ENCODE measurements around the gene ZKSCAN4.

Gene ZKSCAN4

GRCh38 chr6:28248916-28249315 is 3.2 kb downstream of the ZKSCAN4 start:
- TF ChIP-seq CTCF (IDR thresholded peaks at IDR 0.05): no peak
- Histone ChIP-seq H3K36me3 (peaks cover 34 to 52% (median 37%) of the 10 kb centered on the region in 3 donors), H3K27me3 (no peaks in the 10 kb centered on the region), H3K4me1 (peaks cover 0 to 24% (median 16%) of the 10 kb centered on the region in 4 donors), H3K27ac (no peak overlapping the region), H3K9me3 (no peaks in the 10 kb centered on the region), H3K4me3 (no peak overlapping the region)
- no peak for DNase-seq
- intact Hi-C loops (cut with DNase I; ENCODE audit: low total_unique reads): no loop called here

- DNase-seq: no peak
- peaks cover 0 to 7% (median 0%) of the 10 kb centered on the region in 4 donors for H3K4me1 ChIP-seq
- no peak for TF ChIP-seq CTCF (IDR thresholded peaks at IDR 0.05)
Observed at GRCh38 chr6:28245206-28245941, 6.7 kb downstream of the ZKSCAN4 start.

GRCh38 chr6:28243946-28244345 is 8.1 kb downstream of the ZKSCAN4 start:
- intact Hi-C loops (cut with DNase I; ENCODE audit: low total_unique reads): no loop called here
- Histone ChIP-seq H3K27me3 (no peaks in the 10 kb centered on the region), H3K36me3 (peaks cover 34 to 54% (median 40%) of the 10 kb centered on the region in 3 donors), H3K4me1 (no peaks in the 10 kb centered on the region), H3K9me3 (no peaks in the 10 kb centered on the region), H3K27ac (no peak overlapping the region), H3K4me3 (no peak overlapping the region)
- no peak for DNase-seq
- TF ChIP-seq CTCF (IDR thresholded peaks at IDR 0.05): no peak

More at GRCh38 chr6:28245206-28245941, 6.7 kb downstream of the ZKSCAN4 start:
- H3K27me3 ChIP-seq: no peaks in the 10 kb centered on the region
- intact Hi-C loops (cut with DNase I; ENCODE audit: low total_unique reads): no loop called here
- H3K27ac ChIP-seq: no peak overlapping the region
- peaks cover 34 to 57% (median 42%) of the 10 kb centered on the region in 3 donors for H3K36me3 ChIP-seq
- H3K4me3 ChIP-seq: no peak overlapping the region
- no peaks in the 10 kb centered on the region for H3K9me3 ChIP-seq

GRCh38 chr6:28240471-28240870 is 11.6 kb downstream of the ZKSCAN4 start:
- TF ChIP-seq CTCF (IDR thresholded peaks at IDR 0.05): no peak
- no peak overlapping the region for H3K4me3 ChIP-seq
- H3K36me3 ChIP-seq: peaks cover 19 to 21% (median 19%) of the 10 kb centered on the region in 3 donors
- H3K27me3 ChIP-seq: no peaks in the 10 kb centered on the region
- no peak overlapping the region for H3K27ac ChIP-seq
- no peaks in the 10 kb centered on the region for H3K4me1 ChIP-seq
- intact Hi-C loops (cut with DNase I; ENCODE audit: low total_unique reads): no loop called here
- no peaks in the 10 kb centered on the region for H3K9me3 ChIP-seq
- DNase-seq: no peak

- H3K27ac ChIP-seq: no peak overlapping the region
- H3K27me3 ChIP-seq: no peaks in the 10 kb centered on the region
- no peaks in the 10 kb centered on the region for H3K9me3 ChIP-seq
- H3K36me3 ChIP-seq: peaks cover 11 to 12% (median 12%) of the 10 kb centered on the region in 3 donors
- intact Hi-C loops (cut with DNase I; ENCODE audit: low total_unique reads): no loop called here
- no peak for TF ChIP-seq CTCF (IDR thresholded peaks at IDR 0.05)
- no peaks in the 10 kb centered on the region for H3K4me1 ChIP-seq
- no peak for DNase-seq
- no peak overlapping the region for H3K4me3 ChIP-seq
Observed at GRCh38 chr6:28239636-28240035, 12.4 kb downstream of the ZKSCAN4 start.

All from tibial artery (tissue), 4 donors.